ENCODE results near the gene LYAR.

The LYAR gene

DNA sequence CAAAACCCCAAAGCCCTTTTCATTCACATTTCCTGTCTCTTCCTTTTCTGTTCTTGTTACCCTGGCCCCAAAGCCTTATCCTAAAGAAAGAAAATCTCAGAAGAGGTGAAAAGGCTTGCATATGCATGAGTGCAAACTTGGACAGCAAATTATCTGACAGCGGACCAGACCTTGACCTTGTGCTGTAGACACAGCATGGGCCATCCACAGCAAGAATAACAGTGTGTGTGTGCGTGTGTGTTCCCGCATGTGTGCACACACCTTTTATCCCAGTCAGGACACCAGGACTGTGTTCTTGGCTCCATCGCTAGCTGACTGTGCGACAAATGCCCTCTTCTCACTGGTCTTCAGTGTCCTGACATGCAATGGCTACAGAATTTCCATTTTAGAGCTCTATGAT, 35.4 kb upstream of the LYAR start:
- Histone ChIP-seq H2AFZ (ENCODE audit: low read length) (no peak overlapping the region), H3K36me3 (replicated peaks; ENCODE audit: insufficient read depth, low read length) (no peaks in the 10 kb centered on the region), H3K4me3 (ENCODE audit: low read length) (no peak overlapping the region), H4K20me1 (ENCODE audit: insufficient read depth, low read length) (no peaks in the 10 kb centered on the region), H3K27me3 (replicated peaks; ENCODE audit: insufficient read depth, low read length) (no peaks in the 10 kb centered on the region), H3K9ac (ENCODE audit: low read length) (no peak overlapping the region), H3K9me2 (replicated peaks; ENCODE audit: insufficient read depth, low read length) (no peaks in the 10 kb centered on the region), H3F3A (ENCODE audit: insufficient read depth, low read length) (no peaks in the 10 kb centered on the region), H3K4me1 (ENCODE audit: low read length) (no peaks in the 10 kb centered on the region), H3K4me2 (ENCODE audit: low read depth, low read length) (no peak overlapping the region), H3K9me3 (replicated peaks; ENCODE audit: insufficient read depth, low read length) (no peaks in the 10 kb centered on the region), H3K79me2 (ENCODE audit: low read length) (no peaks in the 10 kb centered on the region), H3K27ac (ENCODE audit: low read length) (no peak overlapping the region)
- TF ChIP-seq, protein P1, sequence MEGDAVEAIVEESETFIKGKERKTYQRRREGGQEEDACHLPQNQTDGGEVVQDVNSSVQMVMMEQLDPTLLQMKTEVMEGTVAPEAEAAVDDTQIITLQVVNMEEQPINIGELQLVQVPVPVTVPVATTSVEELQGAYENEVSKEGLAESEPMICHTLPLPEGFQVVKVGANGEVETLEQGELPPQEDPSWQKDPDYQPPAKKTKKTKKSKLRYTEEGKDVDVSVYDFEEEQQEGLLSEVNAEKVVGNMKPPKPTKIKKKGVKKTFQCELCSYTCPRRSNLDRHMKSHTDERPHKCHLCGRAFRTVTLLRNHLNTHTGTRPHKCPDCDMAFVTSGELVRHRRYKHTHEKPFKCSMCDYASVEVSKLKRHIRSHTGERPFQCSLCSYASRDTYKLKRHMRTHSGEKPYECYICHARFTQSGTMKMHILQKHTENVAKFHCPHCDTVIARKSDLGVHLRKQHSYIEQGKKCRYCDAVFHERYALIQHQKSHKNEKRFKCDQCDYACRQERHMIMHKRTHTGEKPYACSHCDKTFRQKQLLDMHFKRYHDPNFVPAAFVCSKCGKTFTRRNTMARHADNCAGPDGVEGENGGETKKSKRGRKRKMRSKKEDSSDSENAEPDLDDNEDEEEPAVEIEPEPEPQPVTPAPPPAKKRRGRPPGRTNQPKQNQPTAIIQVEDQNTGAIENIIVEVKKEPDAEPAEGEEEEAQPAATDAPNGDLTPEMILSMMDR (IDR thresholded peaks at IDR 0.05; ENCODE audit: low read length) = no peak
- TF ChIP-seq EZH2phosphoT487 (IDR thresholded peaks at IDR 0.05; ENCODE audit: low read length) (no peak), EZH2 (optimal IDR thresholded peaks at IDR 0.05; ENCODE audit: low read depth, low read length) (no peak)
- DNase-seq = no peak

DNA sequence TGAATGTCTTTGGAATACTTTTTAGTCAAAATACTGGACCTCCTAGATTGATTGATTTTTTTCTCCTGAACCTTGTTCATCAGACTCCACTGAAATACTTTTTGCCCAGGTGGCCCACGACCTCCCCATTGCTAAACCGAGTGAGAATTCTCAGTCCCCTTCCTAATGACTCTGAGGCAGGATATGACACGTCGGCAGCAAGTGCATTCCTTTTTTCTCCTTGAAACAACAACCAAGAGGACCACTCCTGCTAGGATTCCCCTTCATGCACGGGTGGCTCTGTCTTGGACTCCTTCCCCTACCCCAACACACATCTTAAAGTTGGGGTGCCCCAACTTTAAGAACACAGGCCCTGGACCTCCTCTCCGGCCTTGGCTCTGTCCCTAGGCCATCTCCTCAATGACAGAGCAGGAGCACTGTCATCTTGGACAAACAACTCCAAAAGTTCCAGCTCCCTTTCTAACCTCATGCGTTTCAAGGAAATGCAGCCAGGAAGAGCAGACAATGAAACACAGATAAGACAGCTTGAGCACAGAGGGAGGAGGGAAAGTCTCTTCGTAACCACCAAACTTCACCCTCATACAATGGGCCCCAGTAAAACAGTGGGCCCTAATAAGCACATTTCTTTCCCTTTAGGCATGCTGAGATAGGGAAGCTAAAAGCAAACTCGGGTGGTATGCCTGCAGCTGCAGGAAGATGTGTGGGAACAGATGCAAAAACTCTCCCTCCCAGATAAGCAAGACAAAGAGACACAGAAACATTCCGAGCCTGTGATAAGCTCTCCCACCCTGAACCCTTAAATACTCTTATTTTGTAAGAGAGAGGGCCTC, 34.0 kb upstream of the LYAR start:
- H3F3A ChIP-seq (ENCODE audit: insufficient read depth, low read length) = no peaks in the 10 kb centered on the region
- TF ChIP-seq EZH2phosphoT487 (IDR thresholded peaks at IDR 0.05; ENCODE audit: low read length) = no peak
- TF ChIP-seq, protein P1 (IDR thresholded peaks at IDR 0.05; ENCODE audit: low read length) = no peak
- TF ChIP-seq EZH2 (optimal IDR thresholded peaks at IDR 0.05; ENCODE audit: low read depth, low read length) = no peak
- no peaks in the 10 kb centered on the region for H3K79me2 ChIP-seq (ENCODE audit: low read length)
- no peaks in the 10 kb centered on the region for H4K20me1 ChIP-seq (ENCODE audit: insufficient read depth, low read length)
- H3K4me3 ChIP-seq (ENCODE audit: low read length) = no peak overlapping the region
- H2AFZ ChIP-seq (ENCODE audit: low read length) = no peak overlapping the region
- H3K9me2 ChIP-seq (replicated peaks; ENCODE audit: insufficient read depth, low read length) = no peaks in the 10 kb centered on the region
- no peak overlapping the region for H3K9ac ChIP-seq (ENCODE audit: low read length)
- no peak overlapping the region for H3K4me2 ChIP-seq (ENCODE audit: low read depth, low read length)
- no peak for DNase-seq
- H3K36me3 ChIP-seq (replicated peaks; ENCODE audit: insufficient read depth, low read length) = no peaks in the 10 kb centered on the region
- no peak overlapping the region for H3K27ac ChIP-seq (ENCODE audit: low read length)
- H3K27me3 ChIP-seq (replicated peaks; ENCODE audit: insufficient read depth, low read length) = no peaks in the 10 kb centered on the region
- H3K9me3 ChIP-seq (replicated peaks; ENCODE audit: insufficient read depth, low read length) = no peaks in the 10 kb centered on the region
- H3K4me1 ChIP-seq (ENCODE audit: low read length) = no peaks in the 10 kb centered on the region

DNA sequence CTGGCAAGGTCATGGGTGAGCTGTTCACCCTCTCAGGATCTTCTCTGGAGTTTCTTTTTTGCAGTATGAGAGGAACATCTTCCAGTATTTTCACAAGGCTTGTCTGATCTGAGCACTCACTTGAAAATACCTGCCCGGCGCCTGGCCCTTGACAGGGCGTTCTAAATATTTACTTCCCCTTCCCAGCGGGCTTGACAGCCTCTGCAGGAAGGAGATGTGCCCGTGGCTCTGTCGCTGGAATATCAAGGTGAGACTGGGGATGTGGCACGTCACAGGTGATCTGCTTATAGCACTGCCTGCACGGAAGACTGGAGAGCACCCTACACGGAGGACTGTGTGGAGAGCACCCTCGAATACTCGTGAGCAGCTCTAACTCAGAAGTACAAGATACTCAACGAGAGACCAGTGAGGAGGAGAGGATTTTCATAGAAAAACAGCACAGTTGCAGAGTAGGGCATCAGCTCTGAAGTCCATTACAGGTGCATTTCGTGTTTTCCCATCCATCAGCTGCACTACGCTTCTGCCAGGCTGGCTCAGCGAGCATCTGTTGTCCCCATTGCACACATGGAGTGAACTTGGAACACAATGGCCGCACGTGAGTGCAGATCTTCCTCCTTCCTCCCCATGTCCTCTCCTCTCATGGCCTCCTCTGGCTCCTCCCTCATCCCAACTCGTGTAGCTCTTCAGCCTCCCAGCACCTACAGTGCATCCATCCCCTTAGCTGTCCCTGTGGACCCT, 32.2 kb upstream of the LYAR start:
- no peaks in the 10 kb centered on the region for H3K79me2 ChIP-seq (ENCODE audit: low read length)
- H4K20me1 ChIP-seq (ENCODE audit: insufficient read depth, low read length) = no peaks in the 10 kb centered on the region
- H2AFZ ChIP-seq (ENCODE audit: low read length) = no peak overlapping the region
- no peak overlapping the region for H3K4me2 ChIP-seq (ENCODE audit: low read depth, low read length)
- no peaks in the 10 kb centered on the region for H3K9me3 ChIP-seq (replicated peaks; ENCODE audit: insufficient read depth, low read length)
- H3K36me3 ChIP-seq (replicated peaks; ENCODE audit: insufficient read depth, low read length) = no peaks in the 10 kb centered on the region
- no peaks in the 10 kb centered on the region for H3F3A ChIP-seq (ENCODE audit: insufficient read depth, low read length)
- H3K9ac ChIP-seq (ENCODE audit: low read length) = no peak overlapping the region
- no peak overlapping the region for H3K27ac ChIP-seq (ENCODE audit: low read length)
- H3K27me3 ChIP-seq (replicated peaks; ENCODE audit: insufficient read depth, low read length) = no peaks in the 10 kb centered on the region
- DNase-seq = no peak
- H3K4me1 ChIP-seq (ENCODE audit: low read length) = no peaks in the 10 kb centered on the region
- TF ChIP-seq EZH2phosphoT487 (IDR thresholded peaks at IDR 0.05; ENCODE audit: low read length) (no peak), EZH2 (optimal IDR thresholded peaks at IDR 0.05; ENCODE audit: low read depth, low read length) (no peak)
- TF ChIP-seq, protein P1 (IDR thresholded peaks at IDR 0.05; ENCODE audit: low read length) = no peak
- no peak overlapping the region for H3K4me3 ChIP-seq (ENCODE audit: low read length)
- H3K9me2 ChIP-seq (replicated peaks; ENCODE audit: insufficient read depth, low read length) = no peaks in the 10 kb centered on the region

Data from MM.1S (cell line).